IMR-90 (cell line): ENCODE data around the gene CTNND2.

ENCODE experiments used
- BHLHE40 ChIP-seq: fragments of 150-350 bp; IDR thresholded peaks from 2 replicates; pipeline ENCODE4 v1.6.1; 2016; ENCODE audit warnings: mild to moderate bottlenecking, low read depth, low read length
- CEBPB ChIP-seq: IDR thresholded peaks from 2 replicates; pipeline ENCODE4 v1.6.1; 2012; ENCODE audit warnings: low read depth, low read length, improper control_type of control experiment
- CHD1 ChIP-seq: IDR thresholded peaks from 2 replicates; pipeline ENCODE4 v1.6.1; 2012; ENCODE audit warnings: low read depth, low read length, improper control_type of control experiment
- FOS ChIP-seq: fragments of 150-350 bp; IDR thresholded peaks from 2 replicates; pipeline ENCODE4 v1.6.1; 2016; ENCODE audit warnings: low read depth, low read length
- MAFK ChIP-seq: IDR thresholded peaks from 2 replicates; pipeline ENCODE4 v1.6.1; 2012; ENCODE audit warnings: low read depth, low read length, improper control_type of control experiment
- MAZ ChIP-seq: IDR thresholded peaks from 2 replicates; pipeline ENCODE4 v1.6.1; 2012; ENCODE audit warnings: low read depth, mild to moderate bottlenecking, low read length, improper control_type of control experiment, moderate library complexity, borderline replicate concordance
- MXI1 ChIP-seq: IDR thresholded peaks from 2 replicates; pipeline ENCODE4 v1.6.1; 2012; ENCODE audit warnings: low read depth, mild to moderate bottlenecking, low read length, moderate library complexity, borderline replicate concordance
- POLR2A ChIP-seq: IDR thresholded peaks from 2 replicates; pipeline ENCODE4 v1.6.1; 2012; ENCODE audit warnings: mild to moderate bottlenecking, low read depth, low read length
- RAD21 ChIP-seq: IDR thresholded peaks from 2 replicates; pipeline ENCODE4 v1.6.1; 2012; ENCODE audit warnings: low read length, improper control_type of control experiment
- RCOR1 ChIP-seq: IDR thresholded peaks from 2 replicates; pipeline ENCODE4 v1.6.1; 2012; ENCODE audit warnings: mild to moderate bottlenecking, low read length, improper control_type of control experiment; ENCODE audit not compliant: insufficient replicate concordance
- RFX5 ChIP-seq: IDR thresholded peaks from 2 replicates; pipeline ENCODE4 v1.8.0; 2012; ENCODE audit warnings: low read depth, mild to moderate bottlenecking, low read length, moderate library complexity
- USF2 ChIP-seq: fragments of 150-350 bp; IDR thresholded peaks from 2 replicates; pipeline ENCODE4 v1.6.1; 2017; ENCODE audit warnings: mild to moderate bottlenecking, antibody characterized with exemption, low read length, low read depth
- TF ChIP-seq, protein P1 (sequence below): conservative IDR thresholded peaks from 2 replicates; pipeline ENCODE4 v1.5.1; 2012; ENCODE audit warnings: mild to moderate bottlenecking, low read depth, low read length, improper control_type of control experiment
- TF ChIP-seq, protein P2 (sequence below): fragments of 150-350 bp; IDR thresholded peaks from 2 replicates; pipeline ENCODE4 v1.6.1; 2016; ENCODE audit warnings: low read depth, mild to moderate bottlenecking, low read length, moderate library complexity, borderline replicate concordance

DNA sequence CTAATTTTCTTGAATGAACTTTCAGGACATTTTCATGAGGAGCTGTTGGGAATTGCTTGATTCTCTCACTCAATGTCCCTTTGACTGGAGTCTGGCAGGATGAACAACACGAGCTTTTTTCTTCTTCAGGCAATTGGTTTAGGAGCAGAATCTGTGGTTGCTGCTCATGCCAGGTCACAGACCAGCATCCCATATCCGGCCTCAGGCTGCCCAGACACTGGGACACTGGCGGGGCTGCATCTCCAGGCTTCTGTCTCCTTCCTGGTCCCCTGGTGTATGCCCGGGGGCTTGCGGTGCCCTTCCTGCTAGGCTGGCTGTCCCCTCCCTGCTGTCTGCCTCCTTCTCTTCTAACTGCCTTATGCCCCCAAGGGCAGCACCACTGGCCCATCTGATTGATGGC lies 831.7 kb downstream of the CTNND2 start:
- TF ChIP-seq CEBPB (no peak), MXI1 (no peak), CHD1 (no peak), POLR2A (no peak), RCOR1 (no peak), FOS (no peak), RFX5 (no peak), MAFK (no peak), BHLHE40 (no peak), USF2 (no peak), RAD21 (no peak), MAZ (no peak)
- TF ChIP-seq, protein P1, sequence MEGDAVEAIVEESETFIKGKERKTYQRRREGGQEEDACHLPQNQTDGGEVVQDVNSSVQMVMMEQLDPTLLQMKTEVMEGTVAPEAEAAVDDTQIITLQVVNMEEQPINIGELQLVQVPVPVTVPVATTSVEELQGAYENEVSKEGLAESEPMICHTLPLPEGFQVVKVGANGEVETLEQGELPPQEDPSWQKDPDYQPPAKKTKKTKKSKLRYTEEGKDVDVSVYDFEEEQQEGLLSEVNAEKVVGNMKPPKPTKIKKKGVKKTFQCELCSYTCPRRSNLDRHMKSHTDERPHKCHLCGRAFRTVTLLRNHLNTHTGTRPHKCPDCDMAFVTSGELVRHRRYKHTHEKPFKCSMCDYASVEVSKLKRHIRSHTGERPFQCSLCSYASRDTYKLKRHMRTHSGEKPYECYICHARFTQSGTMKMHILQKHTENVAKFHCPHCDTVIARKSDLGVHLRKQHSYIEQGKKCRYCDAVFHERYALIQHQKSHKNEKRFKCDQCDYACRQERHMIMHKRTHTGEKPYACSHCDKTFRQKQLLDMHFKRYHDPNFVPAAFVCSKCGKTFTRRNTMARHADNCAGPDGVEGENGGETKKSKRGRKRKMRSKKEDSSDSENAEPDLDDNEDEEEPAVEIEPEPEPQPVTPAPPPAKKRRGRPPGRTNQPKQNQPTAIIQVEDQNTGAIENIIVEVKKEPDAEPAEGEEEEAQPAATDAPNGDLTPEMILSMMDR, result no peak
- TF ChIP-seq, protein P2, sequence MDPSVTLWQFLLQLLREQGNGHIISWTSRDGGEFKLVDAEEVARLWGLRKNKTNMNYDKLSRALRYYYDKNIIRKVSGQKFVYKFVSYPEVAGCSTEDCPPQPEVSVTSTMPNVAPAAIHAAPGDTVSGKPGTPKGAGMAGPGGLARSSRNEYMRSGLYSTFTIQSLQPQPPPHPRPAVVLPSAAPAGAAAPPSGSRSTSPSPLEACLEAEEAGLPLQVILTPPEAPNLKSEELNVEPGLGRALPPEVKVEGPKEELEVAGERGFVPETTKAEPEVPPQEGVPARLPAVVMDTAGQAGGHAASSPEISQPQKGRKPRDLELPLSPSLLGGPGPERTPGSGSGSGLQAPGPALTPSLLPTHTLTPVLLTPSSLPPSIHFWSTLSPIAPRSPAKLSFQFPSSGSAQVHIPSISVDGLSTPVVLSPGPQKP, result no peak
